Suppressor macrophage (primary cell): ENCODE measurements around the gene OR4F15.
A peak's percentile ranks its signal among the peaks of the same experiment; 100 is the strongest.

Source experiments
- DNase-seq, 4 experiments: peaks; one replicate each; pipeline ENCODE4 v3.0.0-alpha.2; 2020 to 2022

The OR4F15 gene

GRCh38 chr15:101804375-101804774 is 7.6 kb upstream of the OR4F15 start:
- DNase-seq = no peak

- DNase-seq = no peak
These were observed 7.1 kb upstream of the OR4F15 start for GRCh38 chr15:101804941-101805340.

DNA sequence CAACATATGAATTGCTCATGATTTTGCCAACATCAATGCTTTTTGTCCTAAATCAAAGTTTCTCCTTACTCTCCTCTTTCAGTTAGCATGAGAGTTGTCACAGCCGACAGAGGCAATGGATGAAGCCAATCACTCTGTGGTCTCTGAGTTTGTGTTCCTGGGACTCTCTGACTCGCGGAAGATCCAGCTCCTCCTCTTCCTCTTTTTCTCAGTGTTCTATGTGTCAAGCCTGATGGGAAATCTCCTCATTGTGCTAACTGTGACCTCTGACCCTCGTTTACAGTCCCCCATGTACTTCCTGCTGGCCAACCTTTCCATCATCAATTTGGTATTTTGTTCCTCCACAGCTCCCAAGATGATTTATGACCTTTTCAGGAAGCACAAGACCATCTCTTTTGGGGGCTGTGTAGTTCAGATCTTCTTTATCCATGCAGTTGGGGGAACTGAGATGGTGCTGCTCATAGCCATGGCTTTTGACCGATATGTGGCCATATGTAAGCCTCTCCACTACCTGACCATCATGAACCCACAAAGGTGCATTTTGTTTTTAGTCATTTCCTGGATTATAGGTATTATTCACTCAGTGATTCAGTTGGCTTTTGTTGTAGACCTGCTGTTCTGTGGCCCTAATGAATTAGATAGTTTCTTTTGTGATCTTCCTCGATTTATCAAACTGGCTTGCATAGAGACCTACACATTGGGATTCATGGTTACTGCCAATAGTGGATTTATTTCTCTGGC is 6.2 kb upstream of the OR4F15 start:
- no peak for DNase-seq

- DNase-seq = no peak
These were observed 4.6 kb upstream of the OR4F15 start for GRCh38 chr15:101807345-101807945.

GRCh38 chr15:101808201-101808600 is 3.8 kb upstream of the OR4F15 start:
- peak in 1 of 4 experiments; percentile 1 for DNase-seq

- DNase-seq = no peak
These were observed 1.5 kb upstream of the OR4F15 start for GRCh38 chr15:101810456-101810855.

GRCh38 chr15:101810876-101811275 is 1.1 kb upstream of the OR4F15 start:
- DNase-seq = peak in 1 of 4 experiments; percentile 2

- no peak for DNase-seq
These were observed 2.0 kb downstream of the OR4F15 start for GRCh38 chr15:101813803-101814534.

DNA sequence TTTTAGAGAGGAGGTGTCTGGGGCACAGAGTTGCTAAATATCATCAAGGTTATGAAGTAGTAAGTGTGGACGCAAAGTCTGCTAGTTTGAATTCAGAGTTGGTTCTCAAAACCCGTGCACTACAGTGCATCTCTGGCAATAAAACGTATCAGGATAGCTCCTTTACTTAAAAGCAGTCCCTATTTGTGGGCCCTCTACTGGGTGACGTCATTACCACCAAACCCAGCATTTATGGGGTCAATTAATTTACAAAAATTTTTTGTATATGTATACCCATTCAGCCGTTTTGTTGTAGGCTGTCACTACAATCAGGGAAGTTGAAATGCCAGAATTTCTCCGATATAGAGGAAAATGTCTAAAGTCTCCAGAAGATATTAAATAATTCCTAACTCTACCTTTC is 8.8 kb downstream of the OR4F15 start:
- no peak for DNase-seq

GRCh38 chr15:101827257-101827656 is 15.3 kb downstream of the OR4F15 start:
- DNase-seq = no peak

DNA sequence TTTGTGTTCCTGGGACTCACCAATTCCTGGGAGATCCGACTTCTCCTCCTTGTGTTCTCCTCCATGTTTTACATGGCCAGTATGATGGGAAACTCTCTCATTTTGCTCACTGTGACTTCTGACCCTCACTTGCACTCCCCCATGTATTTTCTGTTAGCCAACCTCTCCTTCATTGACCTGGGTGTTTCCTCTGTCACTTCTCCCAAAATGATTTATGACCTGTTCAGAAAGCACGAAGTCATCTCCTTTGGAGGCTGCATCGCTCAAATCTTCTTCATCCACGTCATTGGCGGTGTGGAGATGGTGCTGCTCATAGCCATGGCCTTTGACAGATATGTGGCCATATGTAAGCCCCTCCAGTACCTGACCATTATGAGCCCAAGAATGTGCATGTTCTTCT is 16.8 kb downstream of the OR4F15 start:
- DNase-seq = no peak

GRCh38 chr15:101841656-101842055 is 29.7 kb downstream of the OR4F15 start:
- no peak for DNase-seq

DNA sequence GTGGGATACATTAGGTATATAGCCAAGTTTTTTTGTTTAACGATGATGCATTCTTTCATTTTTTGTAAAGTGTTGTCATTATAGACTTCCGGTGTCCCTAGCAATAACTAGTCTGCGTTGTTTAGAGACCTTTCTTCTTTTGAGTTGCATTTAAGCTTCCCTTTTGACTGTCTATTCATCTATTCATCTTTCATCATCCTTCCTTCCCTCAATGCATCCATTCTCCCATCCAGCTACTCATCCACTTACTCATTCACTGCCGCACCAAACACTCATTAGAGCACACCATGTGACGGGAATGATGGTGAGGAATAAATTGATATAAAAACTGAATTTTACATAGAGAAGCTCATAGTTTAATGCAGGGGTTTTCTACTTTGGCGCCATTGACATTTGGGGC is 32.9 kb downstream of the OR4F15 start:
- no peak for DNase-seq

- no peak for DNase-seq
These were observed 40.4 kb downstream of the OR4F15 start for GRCh38 chr15:101852356-101852755.
